Mesenchymal stem cell (in vitro differentiated cells and primary cell): ENCODE measurements around the gene ATP5MC2.

ENCODE experiments used
- DNase-seq: peaks from one replicate; pipeline ENCODE4 v3.0.0-alpha.2; 2013
- H2AFZ ChIP-seq: one replicate; pipeline ENCODE4 v1.6.1; 2013; ENCODE audit warnings: low read depth, mild to moderate bottlenecking, control low read depth, inconsistent platforms, low read length, moderate library complexity
- H2AK5ac ChIP-seq: 2 replicates; pipeline ENCODE4 v1.6.1; 2013; ENCODE audit warnings: low read length, moderate library complexity, mild to moderate bottlenecking, inconsistent platforms; ENCODE audit not compliant: severe bottlenecking
- H2BK120ac ChIP-seq: one replicate; pipeline ENCODE4 v1.6.1; 2013; ENCODE audit warnings: low read depth, mild to moderate bottlenecking, inconsistent platforms, low read length, moderate library complexity
- H2BK12ac ChIP-seq, 2 experiments: one replicate each; pipeline ENCODE4 v1.6.1; 2013; ENCODE audit warnings: inconsistent platforms in 2 of 2, low read length in 2 of 2, mild to moderate bottlenecking in 2 of 2, moderate library complexity in 2 of 2, control low read depth in 1 of 2
- H2BK15ac ChIP-seq: one replicate; pipeline ENCODE4 v1.6.1; 2013; ENCODE audit warnings: mild to moderate bottlenecking, low read depth, inconsistent platforms; ENCODE audit not compliant: poor library complexity, severe bottlenecking
- H2BK5ac ChIP-seq: 2 replicates; pipeline ENCODE4 v1.6.1; 2013; ENCODE audit warnings: low read depth, mild to moderate bottlenecking, low read length, control low read depth, inconsistent platforms; ENCODE audit not compliant: poor library complexity, severe bottlenecking
- H3K14ac ChIP-seq, 2 experiments: one replicate each; pipeline ENCODE4 v1.6.1; 2013; ENCODE audit warnings: inconsistent platforms in 2 of 2, low read length in 2 of 2, control low read depth in 1 of 2, mild to moderate bottlenecking in 1 of 2, moderate library complexity in 1 of 2
- H3K18ac ChIP-seq, 2 experiments: one replicate each; pipeline ENCODE4 v1.6.1; 2013; ENCODE audit warnings: inconsistent platforms in 2 of 2, low read length in 2 of 2, control low read depth in 1 of 2, low read depth in 1 of 2, mild to moderate bottlenecking in 1 of 2
- H3K23ac ChIP-seq, 2 experiments: one replicate each; pipeline ENCODE4 v1.6.1; 2013; ENCODE audit warnings: inconsistent platforms in 2 of 2, low read length in 2 of 2, mild to moderate bottlenecking in 2 of 2, moderate library complexity in 2 of 2, control low read depth in 1 of 2
- H3K27ac ChIP-seq: 2 replicates; pipeline ENCODE4 v1.5.1; 2013; ENCODE audit warnings: mild to moderate bottlenecking, moderate library complexity, low read length, control low read depth, inconsistent platforms; ENCODE audit not compliant: poor library complexity, severe bottlenecking
- H3K27me3 ChIP-seq, 2 experiments: 2 replicates each; pipeline versions ENCODE4 v1.6.1 to v1.7.0; 2013; ENCODE audit warnings: low read length in 2 of 2, mild to moderate bottlenecking in 2 of 2, moderate library complexity in 2 of 2, control low read depth in 1 of 2, inconsistent platforms in 1 of 2; ENCODE audit not compliant: control insufficient read depth in 1 of 2, insufficient read depth in 1 of 2
- H3K36me3 ChIP-seq, 2 experiments: 2 replicates each; pipeline versions ENCODE4 v1.6.1 to v1.7.0; 2013; ENCODE audit warnings: low read length in 2 of 2, control low read depth in 1 of 2, inconsistent platforms in 1 of 2, low read depth in 1 of 2, mild to moderate bottlenecking in 1 of 2; ENCODE audit not compliant: insufficient read depth in 2 of 2, control insufficient read depth in 1 of 2
- H3K4ac ChIP-seq, 2 experiments: one replicate each; pipeline ENCODE4 v1.6.1; 2013; ENCODE audit warnings: inconsistent platforms in 2 of 2, low read length in 2 of 2, mild to moderate bottlenecking in 2 of 2, moderate library complexity in 2 of 2, control low read depth in 1 of 2, low read depth in 1 of 2
- H3K4me1 ChIP-seq: 2 replicates; pipeline ENCODE4 v1.6.1; 2013; ENCODE audit warnings: low read depth, low read length, control low read depth; ENCODE audit not compliant: control insufficient read depth, insufficient read depth
- H3K4me2 ChIP-seq: 2 replicates; pipeline ENCODE4 v1.6.1; 2013; ENCODE audit warnings: low read length, mild to moderate bottlenecking, inconsistent platforms; ENCODE audit not compliant: poor library complexity, severe bottlenecking
- H3K4me3 ChIP-seq, 2 experiments: 2 replicates each; pipeline versions ENCODE4 v1.5.1 to v1.7.0; 2013; ENCODE audit warnings: low read length in 2 of 2, mild to moderate bottlenecking in 2 of 2, control low read depth in 1 of 2, low read depth in 1 of 2; ENCODE audit not compliant: insufficient read depth in 1 of 2
- H3K79me1 ChIP-seq: replicated peaks from 2 replicates; pipeline ENCODE4 v1.6.1; 2013; ENCODE audit warnings: mild to moderate bottlenecking, control low read depth, low read length, inconsistent platforms; ENCODE audit not compliant: poor library complexity, severe bottlenecking
- H3K9ac ChIP-seq: 2 replicates; pipeline ENCODE4 v1.7.0; 2013; ENCODE audit warnings: mild to moderate bottlenecking, low read length, moderate library complexity
- H3K9me3 ChIP-seq: 2 replicates; pipeline ENCODE4 v1.7.0; 2013; ENCODE audit warnings: mild to moderate bottlenecking, low read length; ENCODE audit not compliant: control insufficient read depth
- H4K8ac ChIP-seq: one replicate; pipeline ENCODE4 v1.6.1; 2013; ENCODE audit warnings: inconsistent platforms, mild to moderate bottlenecking, low read length, moderate library complexity
- H4K91ac ChIP-seq: one replicate; pipeline ENCODE4 v1.6.1; 2013; ENCODE audit warnings: mild to moderate bottlenecking, low read length, inconsistent platforms
- WGBS: methylation state at CpG from one replicate; pipeline ENCODE4 v1.1.7; 2013; ENCODE audit warnings: mixed read lengths; 5-methylcytosine and 5-hydroxymethylcytosine counted together

The ATP5MC2 gene

GRCh38 chr12:53627919-53628318 is 48.0 kb downstream of the ATP5MC2 start:
- Histone ChIP-seq H2AFZ (no peak overlapping the region), H3K27me3 (no peaks in the 10 kb centered on the region), H4K8ac (no peak overlapping the region), H2BK5ac (no peak overlapping the region), H3K4me2 (no peak overlapping the region), H3K14ac (no peak overlapping the region), H3K36me3 (no peaks in the 10 kb centered on the region), H3K4me1 (no peaks in the 10 kb centered on the region), H4K91ac (no peak overlapping the region), H3K4me3 (no peak overlapping the region), H2BK12ac (no peak overlapping the region), H3K18ac (no peak overlapping the region), H3K4ac (no peak overlapping the region), H2BK15ac (no peak overlapping the region), H3K9me3 (peaks cover 4% of the 10 kb centered on the region), H3K27ac (no peak overlapping the region), H3K23ac (no peak overlapping the region), H3K9ac (no peak overlapping the region), H2AK5ac (no peak overlapping the region), H3K79me1 (no peaks in the 10 kb centered on the region), H2BK120ac (no peak overlapping the region)
- DNase-seq: no peak
- WGBS: 97% methylated on average over 6 of the region's 11 CpGs

GRCh38 chr12:53626702-53627169 is 49.1 kb downstream of the ATP5MC2 start:
- Histone ChIP-seq H3K18ac (no peak overlapping the region), H3K36me3 (no peaks in the 10 kb centered on the region), H3K4ac (peak overlapping the region in 1 of 2 experiments; percentile 37), H3K27me3 (no peaks in the 10 kb centered on the region), H4K91ac (no peak overlapping the region), H3K9me3 (peaks cover 4% of the 10 kb centered on the region), H2BK12ac (no peak overlapping the region), H3K4me1 (peaks cover 1% of the 10 kb centered on the region), H3K79me1 (peaks cover 2% of the 10 kb centered on the region), H3K23ac (no peak overlapping the region), H3K9ac (peak overlapping the region; percentile 98), H3K14ac (no peak overlapping the region), H2AK5ac (no peak overlapping the region), H3K4me3 (peak overlapping the region in 1 of 2 experiments; percentile 91), H3K4me2 (peak overlapping the region; percentile 82), H4K8ac (no peak overlapping the region), H2BK120ac (no peak overlapping the region), H3K27ac (no peak overlapping the region), H2BK15ac (no peak overlapping the region), H2BK5ac (no peak overlapping the region), H2AFZ (no peak overlapping the region)
- no peak for DNase-seq
- 39% methylated on average over 6 of the region's 6 CpGs for WGBS

GRCh38 chr12:53625946-53626701 is 49.8 kb downstream of the ATP5MC2 start, which contains the start of gene ATF7:
TSS of gene ATF7 (minus strand) at chr12:53626382. CDS start at chr12:53601000, 25,382 bp downstream.
- DNase-seq: peak; percentile 98
- no peak within 1 kb of the TSS for H3K23ac ChIP-seq

GRCh38 chr12:53625373-53625945 is 50.4 kb downstream of the ATP5MC2 start:
- Histone ChIP-seq H2BK120ac (no peak overlapping the region), H3K4me1 (peaks cover 1% of the 10 kb centered on the region), H2BK12ac (peak overlapping the region in 1 of 2 experiments; percentile 25), H3K23ac (no peak overlapping the region), H2BK5ac (no peak overlapping the region), H4K91ac (no peak overlapping the region), H3K9me3 (no peaks in the 10 kb centered on the region), H3K4me2 (peak overlapping the region; percentile 82), H3K14ac (no peak overlapping the region), H2AK5ac (peak overlapping the region; percentile 66), H3K18ac (peak overlapping the region; percentile 46 to 64), H3K79me1 (peaks cover 2% of the 10 kb centered on the region), H3K36me3 (peaks cover 0 to 6% of the 10 kb centered on the region in 2 experiments), H2AFZ (no peak overlapping the region), H3K27ac (peak overlapping the region; percentile 34), H3K9ac (peak overlapping the region; percentile 98), H3K4me3 (peak overlapping the region; percentile 39 to 91), H4K8ac (peak overlapping the region; percentile 45), H3K4ac (peak overlapping the region; percentile 76 to 85), H3K27me3 (no peaks in the 10 kb centered on the region), H2BK15ac (no peak overlapping the region)
- no peak for DNase-seq
- 40% methylated on average over 3 of the region's 5 CpGs for WGBS

More at GRCh38 chr12:53625946-53626701, 49.8 kb downstream of the ATP5MC2 start, which contains the start of gene ATF7:
- Histone ChIP-seq H3K4me3 (peak within 1 kb of the TSS; percentile 69 to 91), H3K9ac (peak within 1 kb of the TSS; percentile 98), H3K14ac (peak within 1 kb of the TSS in 1 of 2 experiments; percentile 92), H4K8ac (peak within 1 kb of the TSS; percentile 67), H3K9me3 (peaks cover 4% of the 10 kb centered on the region), H3K79me1 (peaks cover 2% of the 10 kb centered on the region), H2BK5ac (peak within 1 kb of the TSS; percentile 80), H2BK120ac (no peak within 1 kb of the TSS), H3K4me2 (peak within 1 kb of the TSS; percentile 82), H3K27me3 (no peaks in the 10 kb centered on the region), H2BK12ac (peak within 1 kb of the TSS; percentile 25 to 82), H2AK5ac (peak within 1 kb of the TSS; percentile 66), H3K4me1 (peaks cover 1% of the 10 kb centered on the region), H2BK15ac (no peak within 1 kb of the TSS), H4K91ac (peak within 1 kb of the TSS; percentile 89), H3K27ac (peak within 1 kb of the TSS; percentile 98), H3K18ac (peak within 1 kb of the TSS; percentile 74 to 98), H3K4ac (peak within 1 kb of the TSS; percentile 76 to 97), H2AFZ (peak within 1 kb of the TSS; percentile 80), H3K36me3 (peaks cover 0 to 2% of the 10 kb centered on the region in 2 experiments)
- under 1% methylated on average over 45 of the region's 48 CpGs for WGBS
